H54 (cell line): Measurements from ENCODE around the gene CACNA1E.

Experiments
- DNase-seq: peaks from one replicate; pipeline ENCODE4 v3.0.0; 2011; ENCODE audit warnings: low spot score, mixed read lengths; ENCODE audit not compliant: insufficient read length
- FAIRE-seq: peaks from 3 replicates; lab custom pipeline; 2011; peaks lifted over from hg19 to GRCh38; lab: Jason Lieb, UNC
- POLR2A ChIP-seq: IDR thresholded peaks from 2 replicates; pipeline ENCODE4 v1.6.1; 2011; ENCODE audit warnings: low read depth, mild to moderate bottlenecking, low read length

Gene CACNA1E

DNA sequence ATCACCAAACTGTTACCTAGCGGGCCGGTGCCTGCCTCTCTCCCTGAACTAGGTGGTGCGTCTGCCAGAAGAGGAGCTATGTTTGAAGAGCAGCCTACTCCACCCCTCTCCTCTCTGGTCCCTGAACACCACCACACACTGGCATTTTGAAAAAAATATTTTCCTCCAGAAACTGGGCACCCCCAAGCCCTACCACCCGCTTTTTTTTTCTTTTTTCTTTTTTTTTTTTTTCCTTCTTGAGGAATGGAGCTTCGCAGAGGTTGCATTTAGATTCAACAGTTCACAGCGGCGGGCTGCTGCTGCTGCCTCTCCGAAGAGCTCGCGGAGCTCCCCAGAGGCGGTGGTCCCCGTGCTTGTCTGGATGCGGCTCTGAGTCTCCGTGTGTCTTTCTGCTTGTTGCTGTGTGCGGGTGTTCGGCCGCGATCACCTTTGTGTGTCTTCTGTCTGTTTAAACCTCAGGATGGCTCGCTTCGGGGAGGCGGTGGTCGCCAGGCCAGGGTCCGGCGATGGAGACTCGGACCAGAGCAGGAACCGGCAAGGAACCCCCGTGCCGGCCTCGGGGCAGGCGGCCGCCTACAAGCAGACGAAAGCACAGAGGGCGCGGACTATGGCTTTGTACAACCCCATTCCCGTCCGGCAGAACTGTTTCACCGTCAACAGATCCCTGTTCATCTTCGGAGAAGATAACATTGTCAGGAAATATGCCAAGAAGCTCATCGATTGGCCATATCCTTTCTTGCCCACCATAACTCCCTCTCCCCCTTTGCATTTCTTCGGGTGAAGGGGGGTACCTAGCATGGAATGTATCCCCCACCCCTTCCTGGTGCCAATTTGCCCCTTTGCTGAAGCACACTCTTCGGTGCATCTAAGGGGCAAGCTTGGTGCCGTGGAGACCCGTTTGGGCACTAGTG is at the start of gene CACNA1E:
Gene CACNA1E (plus strand): TSS at position 233 of the 911 bp plus-strand sequence. CDS start 228 bp downstream, at position 461.
- FAIRE-seq (no peak), DNase-seq (no peak)
- no peak for TF ChIP-seq POLR2A

DNA sequence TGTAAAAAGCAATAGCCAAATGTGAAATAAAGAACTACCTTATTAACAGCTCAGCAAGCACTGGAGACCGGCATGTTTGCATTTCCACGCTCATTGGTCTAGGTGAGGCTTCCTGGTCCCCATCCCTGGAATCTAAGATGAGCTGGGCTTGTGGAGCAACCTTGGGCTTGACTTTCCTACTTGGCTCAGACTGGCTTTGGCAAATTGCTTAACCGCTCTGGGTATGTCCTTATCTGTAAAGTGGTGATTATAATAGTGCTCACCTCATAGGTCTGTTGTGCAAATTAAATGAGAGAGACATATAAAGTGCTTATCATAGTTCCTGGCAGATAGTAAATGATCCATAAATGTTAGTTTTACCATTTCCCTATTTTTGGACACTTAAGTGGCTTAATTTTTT is 49.4 kb upstream of the CACNA1E start:
- DNase-seq (no peak), FAIRE-seq (no peak)
- no peak for TF ChIP-seq POLR2A

- FAIRE-seq = no peak
- TF ChIP-seq POLR2A = no peak
- no peak for DNase-seq
Measured at GRCh38 chr1:181438013-181438412, 45.3 kb upstream of the CACNA1E start.

DNA sequence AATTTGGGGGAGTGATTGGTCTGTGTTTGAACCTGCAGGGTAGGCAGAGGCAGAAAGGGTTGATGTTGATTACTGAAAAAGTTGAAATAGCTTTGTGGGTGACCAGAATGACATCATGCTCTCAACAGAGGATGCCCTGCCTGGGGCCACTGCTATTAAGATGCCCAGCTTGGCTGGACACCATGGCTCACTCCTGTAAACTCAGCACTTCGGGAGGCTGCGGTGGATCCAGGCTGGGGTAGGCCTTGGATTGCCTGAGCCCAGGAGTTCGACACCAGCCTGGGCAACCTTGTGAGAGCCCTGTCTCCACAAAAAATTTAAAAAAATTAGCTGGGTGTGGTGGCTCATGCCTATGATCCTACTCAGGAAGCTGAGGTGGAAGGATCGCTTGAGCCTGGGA is 42.8 kb upstream of the CACNA1E start:
- FAIRE-seq = no peak
- DNase-seq = no peak
- TF ChIP-seq POLR2A = no peak

DNA sequence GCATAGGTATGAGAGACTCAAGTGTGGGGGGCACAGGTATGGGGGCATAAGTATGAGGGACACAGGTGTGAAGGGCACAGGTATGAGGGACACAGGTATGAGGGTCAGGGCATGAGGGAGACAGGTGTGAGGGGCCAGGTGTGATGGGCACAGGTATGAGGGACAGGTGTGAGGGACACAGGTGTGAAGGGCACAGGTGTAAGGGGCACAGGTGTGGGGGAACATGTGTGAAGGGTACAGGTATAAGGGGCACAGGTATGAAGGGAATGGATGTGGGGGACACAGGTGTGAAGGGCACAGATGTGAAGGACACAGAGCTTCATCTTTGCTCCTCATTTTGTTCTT is 41.2 kb upstream of the CACNA1E start:
- FAIRE-seq (no peak), DNase-seq (no peak)
- no peak for TF ChIP-seq POLR2A

- FAIRE-seq = no peak
- DNase-seq = no peak
- TF ChIP-seq POLR2A = no peak
Measured at GRCh38 chr1:181443231-181443853, 40.0 kb upstream of the CACNA1E start.

DNA sequence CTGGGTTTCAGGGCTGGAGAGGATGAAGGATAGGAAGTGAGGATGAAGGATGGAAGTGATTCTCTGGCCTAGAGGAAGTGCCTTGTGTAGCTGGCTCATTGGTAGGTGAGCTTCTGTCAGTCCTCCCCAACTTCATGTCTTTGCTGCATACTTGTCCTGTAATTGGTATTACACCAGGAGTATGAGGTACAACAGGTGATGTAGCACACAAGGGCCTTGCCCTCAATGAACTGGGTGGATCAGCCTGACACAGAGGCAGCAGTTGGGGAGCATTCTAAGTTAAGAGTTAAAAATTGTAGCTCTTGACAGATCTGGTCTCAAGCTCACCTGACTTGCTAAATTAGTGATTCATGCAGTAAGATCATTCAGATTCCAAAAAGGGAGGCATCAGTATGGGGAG is 37.9 kb upstream of the CACNA1E start:
- no peak for TF ChIP-seq POLR2A
- DNase-seq = no peak
- no peak for FAIRE-seq

- no peak for TF ChIP-seq POLR2A
- no peak for DNase-seq
- no peak for FAIRE-seq
Measured at GRCh38 chr1:181448461-181448860, 34.9 kb upstream of the CACNA1E start.

GRCh38 chr1:181451661-181452230 is 31.6 kb upstream of the CACNA1E start:
- no peak for TF ChIP-seq POLR2A
- DNase-seq (no peak), FAIRE-seq (no peak)

- no peak for FAIRE-seq
- no peak for TF ChIP-seq POLR2A
- DNase-seq = no peak
Measured at GRCh38 chr1:181452746-181453145, 30.6 kb upstream of the CACNA1E start.

DNA sequence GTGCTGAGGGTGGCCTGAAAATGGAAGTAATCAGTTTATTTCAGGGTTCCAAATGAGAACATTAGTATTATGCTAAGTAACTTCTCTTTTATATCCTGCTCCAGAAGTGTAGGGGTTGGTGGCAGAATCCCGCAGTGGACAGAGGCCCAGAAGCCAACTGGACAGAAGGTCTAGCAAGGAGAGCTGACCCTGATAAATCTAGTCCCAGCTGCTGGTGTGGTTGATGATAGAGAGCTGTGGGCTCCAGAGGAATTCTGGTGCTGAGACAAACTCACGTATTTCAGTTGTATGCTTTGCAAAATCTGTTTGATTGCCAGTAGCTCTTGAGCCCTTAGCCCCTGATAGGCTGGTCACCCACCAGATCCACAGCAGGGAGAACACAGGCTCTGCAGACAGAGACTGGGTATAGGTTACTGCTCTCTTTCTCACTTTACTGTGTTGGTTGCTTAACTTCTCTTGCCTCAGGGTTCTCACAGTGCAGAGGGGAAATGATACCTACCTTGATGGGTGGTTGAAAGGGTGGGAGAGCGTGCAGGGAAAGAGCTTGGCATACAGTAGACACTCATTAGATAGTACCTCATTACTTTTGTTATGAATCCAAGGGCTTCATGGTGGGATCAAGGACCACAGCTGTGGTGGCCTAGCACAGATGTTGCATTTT is 29.6 kb upstream of the CACNA1E start:
- DNase-seq (no peak), FAIRE-seq (no peak)
- TF ChIP-seq POLR2A = no peak

DNA sequence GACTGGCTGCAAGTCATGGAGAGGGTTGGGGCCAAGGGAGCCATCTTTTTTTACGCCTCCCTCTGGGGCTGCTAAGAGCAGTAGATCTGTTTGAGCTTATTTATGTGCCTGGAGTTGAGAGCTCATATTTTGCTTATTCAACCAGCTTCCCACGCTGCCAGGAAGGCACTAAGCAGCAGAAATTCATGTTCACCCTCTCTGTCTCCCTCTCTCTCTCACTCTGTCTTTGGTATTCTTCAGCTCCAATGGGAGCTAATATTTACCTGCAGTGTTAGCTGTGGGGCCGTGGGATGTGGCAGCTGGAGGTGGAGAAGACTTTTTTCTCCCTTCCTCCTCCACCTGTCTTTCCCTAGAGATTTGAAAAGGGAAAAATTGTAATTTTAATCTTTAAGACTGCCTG is 26.8 kb upstream of the CACNA1E start:
- no peak for TF ChIP-seq POLR2A
- no peak for DNase-seq
- no peak for FAIRE-seq

DNA sequence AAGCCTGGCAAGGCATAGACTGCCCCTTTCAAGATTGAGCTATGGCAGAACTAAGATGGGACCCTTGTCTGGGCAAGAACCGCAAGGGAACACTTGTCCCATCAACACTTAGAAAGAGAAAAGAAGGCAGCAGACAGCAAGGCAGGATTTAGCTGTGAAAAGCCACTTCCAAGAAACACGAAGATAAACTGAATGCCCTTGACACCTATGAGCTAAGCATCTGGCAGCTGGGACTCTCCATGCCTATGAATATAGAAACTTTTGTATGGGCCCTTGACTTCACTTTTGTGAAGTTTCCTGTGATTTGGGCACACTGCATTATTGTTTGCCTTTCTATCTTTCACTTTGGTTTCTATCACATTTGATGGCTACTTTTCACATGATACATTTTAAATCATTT is 24.9 kb upstream of the CACNA1E start:
- no peak for TF ChIP-seq POLR2A
- DNase-seq (no peak), FAIRE-seq (no peak)

DNA sequence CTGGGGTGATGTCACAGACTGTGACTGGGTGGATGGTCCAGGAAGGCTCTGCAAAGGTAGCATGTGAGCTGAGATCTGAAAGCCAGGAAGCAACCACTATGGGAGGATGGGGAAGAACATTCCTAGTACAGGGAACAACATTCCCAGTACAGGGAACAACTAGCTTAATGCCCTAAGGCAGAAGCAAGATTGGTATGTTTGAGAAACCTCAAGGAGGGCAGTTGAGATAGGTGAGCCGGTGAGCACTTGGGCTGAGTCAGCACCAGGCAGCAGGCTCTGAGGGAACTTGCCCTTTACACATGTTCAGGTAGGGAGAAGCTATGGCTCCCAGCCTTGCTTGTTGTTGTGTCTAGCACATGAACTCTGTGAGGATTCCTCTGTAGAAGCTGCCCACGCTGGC is 24.2 kb upstream of the CACNA1E start:
- FAIRE-seq = no peak
- TF ChIP-seq POLR2A = no peak
- DNase-seq = no peak
